ENCODE data around the gene EGFR.

The EGFR gene

DNA sequence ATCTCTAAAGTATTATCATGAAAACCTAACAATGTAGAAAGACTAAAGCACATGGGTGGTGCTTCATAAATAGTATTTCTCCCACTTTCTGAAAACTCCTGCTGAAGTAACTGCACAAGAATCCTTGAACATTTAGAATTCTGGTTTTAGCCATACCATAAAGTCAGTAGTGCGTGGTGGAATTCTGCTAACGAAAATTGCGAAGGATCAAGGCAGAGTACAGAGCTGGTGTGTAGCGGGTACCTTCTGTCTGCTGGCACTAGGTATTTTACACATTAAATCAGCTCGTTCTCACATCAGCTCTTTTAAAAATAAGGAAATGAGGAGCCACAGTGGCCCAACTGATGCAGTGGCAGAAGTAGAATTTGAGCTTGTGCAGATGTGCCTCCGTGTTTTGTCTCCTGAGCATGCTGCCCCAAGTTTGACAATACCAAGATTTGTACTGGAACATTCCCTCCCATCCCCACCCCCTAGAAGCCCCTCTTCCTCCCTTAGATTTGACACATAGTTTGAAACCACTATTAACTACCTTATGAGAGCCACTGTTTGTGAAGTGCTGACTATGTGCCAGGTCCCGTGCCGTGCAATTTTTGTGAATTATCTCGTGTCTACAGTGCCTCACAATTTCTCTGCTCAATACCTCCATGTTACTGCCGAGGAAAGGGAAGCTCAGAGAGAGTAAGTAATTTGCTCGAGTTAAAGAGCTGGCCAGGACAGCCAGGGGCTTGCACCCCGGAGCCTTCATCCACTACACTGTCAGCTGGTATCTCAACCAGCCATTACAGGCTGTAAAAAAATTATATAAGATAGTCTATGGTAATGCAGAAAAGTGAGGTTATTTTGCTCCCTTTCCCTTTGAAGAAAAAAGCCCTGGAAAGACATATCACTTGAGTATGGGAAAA lies 66.9 kb downstream of the EGFR start:
- no peak for DNase-seq

DNA sequence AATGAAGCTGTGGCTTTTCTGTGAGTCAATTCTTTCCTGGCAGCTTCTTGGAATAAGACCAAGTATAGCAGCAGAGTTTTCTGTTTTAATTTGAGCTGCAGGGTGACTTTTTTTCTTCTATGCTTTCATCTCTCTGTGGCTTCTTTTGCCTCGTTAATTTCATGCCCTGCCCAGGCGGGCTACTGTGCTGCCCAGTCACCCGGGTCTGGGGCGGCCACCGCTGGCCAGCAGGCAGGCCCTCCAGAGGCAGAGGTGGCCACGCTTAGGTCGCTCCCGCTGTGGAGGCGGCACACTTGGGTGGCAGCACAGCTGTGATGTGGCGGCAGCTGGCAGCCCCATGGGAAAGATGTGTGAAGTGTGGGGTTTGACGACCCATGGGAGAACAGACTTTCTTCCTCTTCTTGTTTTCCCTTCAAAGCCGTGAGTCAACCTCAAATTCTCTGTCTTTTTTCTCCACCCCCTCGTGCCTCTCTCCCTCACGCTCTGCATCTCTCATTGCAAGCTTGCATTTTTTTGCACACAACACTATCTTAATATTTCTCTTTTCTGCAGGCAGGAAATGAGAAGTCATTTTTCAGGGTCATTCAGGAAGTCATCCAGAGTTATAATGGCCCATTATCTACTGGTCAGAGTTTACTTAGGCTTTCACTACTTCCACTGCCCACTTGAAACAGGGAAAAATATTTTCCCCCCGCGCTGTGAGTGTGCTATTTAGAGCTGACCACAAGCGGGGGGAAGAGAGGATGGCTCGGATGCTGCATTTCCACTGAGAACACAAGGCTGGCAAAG lies 67.8 kb downstream of the EGFR start:
- peak; percentile 14 for DNase-seq

GRCh38 chr7:55087521-55087961 lies 68.7 kb downstream of the EGFR start:
- DNase-seq = no peak

- no peak for DNase-seq
These were observed 69.3 kb downstream of the EGFR start for GRCh38 chr7:55088107-55088506.

- no peak for DNase-seq
These were observed 69.8 kb downstream of the EGFR start for GRCh38 chr7:55088620-55089019.

GRCh38 chr7:55092186-55092974 lies 73.6 kb downstream of the EGFR start:
- DNase-seq = no peak

GRCh38 chr7:55092975-55093373 lies 74.2 kb downstream of the EGFR start:
- no peak for DNase-seq

- no peak for DNase-seq
These were observed 74.9 kb downstream of the EGFR start for GRCh38 chr7:55093674-55094073.

DNA sequence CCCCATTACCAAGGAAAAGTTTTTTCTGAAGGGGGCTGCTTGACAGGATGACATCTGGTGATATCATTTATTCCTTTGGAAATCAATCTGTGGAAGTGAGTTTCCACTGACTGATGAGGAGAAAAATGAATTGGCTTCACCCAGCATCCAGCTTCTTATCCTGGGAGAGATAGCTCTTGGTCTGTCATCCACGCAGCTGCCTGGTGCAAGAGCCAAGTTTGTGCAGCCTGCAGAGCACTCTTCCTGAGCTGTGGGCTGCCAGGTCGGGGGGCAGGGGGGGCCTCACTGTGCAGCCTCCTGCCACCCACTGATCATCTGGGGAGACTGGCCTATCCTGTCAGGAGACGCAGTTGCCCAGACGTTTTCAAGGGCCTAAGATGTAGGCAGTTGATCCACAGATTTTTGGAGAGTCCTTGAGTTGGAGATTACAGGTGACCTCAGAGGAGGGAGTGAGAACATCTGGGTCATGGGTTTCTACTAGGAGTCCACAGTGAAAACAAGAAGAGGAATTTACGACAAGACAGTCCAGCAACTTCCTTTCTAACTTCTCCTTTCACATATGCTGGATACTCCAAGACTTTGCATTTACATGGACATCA lies 75.4 kb downstream of the EGFR start:
- no peak for DNase-seq

- DNase-seq = no peak
These were observed 76.9 kb downstream of the EGFR start for GRCh38 chr7:55095672-55096071.

DNA sequence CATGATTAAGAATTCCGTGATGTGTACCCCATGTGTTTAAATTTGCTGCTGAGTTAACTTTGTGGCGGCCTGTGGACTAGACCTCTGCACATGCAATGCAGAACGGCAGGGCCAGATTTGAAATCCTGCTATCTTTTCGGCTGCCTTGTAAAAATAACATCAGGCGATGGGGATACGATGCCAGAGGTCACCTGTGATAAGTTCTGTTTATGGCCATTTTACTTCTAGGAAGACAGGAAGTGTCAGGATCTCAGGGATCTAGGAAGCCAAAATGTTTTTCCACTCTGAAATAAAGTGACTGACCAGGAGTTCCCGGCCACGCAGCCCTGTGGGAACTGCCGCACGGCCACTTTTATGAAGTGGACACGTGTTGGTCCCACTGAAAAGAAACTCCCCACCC lies 77.5 kb downstream of the EGFR start:
- no peak for DNase-seq

DNA sequence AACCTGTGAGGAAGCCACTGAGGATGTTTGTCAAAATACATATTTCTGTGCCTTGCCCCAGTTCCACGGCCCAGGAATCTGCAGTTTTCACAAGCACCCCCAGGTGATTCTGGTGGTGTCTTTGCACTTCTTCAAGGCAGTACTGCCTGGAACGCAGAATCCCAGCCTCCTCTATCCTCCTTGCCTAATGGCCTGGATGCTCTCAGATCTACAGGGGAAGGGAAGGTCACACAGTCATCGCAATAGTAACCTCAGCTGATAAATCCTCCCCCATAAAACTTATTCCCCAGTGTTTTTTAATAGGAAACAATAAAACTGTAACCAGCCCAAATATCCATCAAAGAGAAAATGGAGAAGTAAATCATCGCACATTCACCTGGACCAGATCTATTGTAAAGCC lies 78.3 kb downstream of the EGFR start:
- no peak for DNase-seq

GRCh38 chr7:55099066-55099820 lies 80.4 kb downstream of the EGFR start:
- DNase-seq = no peak

DNA sequence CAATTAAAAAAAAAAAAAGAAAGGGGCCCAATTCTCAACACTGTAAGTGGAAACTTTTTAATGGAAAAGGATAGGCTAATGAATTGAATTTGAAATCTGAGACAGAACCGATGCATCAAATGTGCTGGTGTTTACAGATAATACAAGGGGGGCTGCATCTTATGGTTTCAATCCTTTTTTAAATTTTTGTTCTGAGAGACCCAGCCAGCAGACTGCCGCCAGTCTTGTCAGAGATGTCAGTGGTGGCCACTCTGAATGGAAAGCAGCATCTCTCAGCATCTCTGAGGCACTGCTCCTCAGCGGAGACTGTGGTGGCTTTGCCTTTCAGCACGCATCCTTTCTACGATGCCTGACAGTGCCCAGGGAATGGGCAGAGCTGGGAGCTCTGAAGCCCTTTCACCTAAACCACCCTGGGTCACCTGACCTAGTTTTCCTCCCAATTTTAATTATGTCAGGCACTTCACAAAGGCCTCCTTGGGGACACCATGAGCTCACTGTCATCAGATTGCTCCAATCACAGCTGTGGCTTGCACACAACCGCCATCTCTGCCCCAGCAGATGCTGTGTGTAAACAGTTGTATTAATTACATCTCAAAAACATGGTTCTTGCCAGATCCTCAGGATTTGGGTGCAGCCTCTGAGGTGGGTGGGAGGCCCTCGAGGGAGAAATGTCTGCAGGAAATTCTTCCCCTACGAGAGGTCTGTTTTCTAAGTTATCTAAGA lies 81.2 kb downstream of the EGFR start:
- peak; percentile 82 for DNase-seq

GRCh38 chr7:55100544-55101327 lies 81.9 kb downstream of the EGFR start:
- peak; percentile 28 for DNase-seq

DNA sequence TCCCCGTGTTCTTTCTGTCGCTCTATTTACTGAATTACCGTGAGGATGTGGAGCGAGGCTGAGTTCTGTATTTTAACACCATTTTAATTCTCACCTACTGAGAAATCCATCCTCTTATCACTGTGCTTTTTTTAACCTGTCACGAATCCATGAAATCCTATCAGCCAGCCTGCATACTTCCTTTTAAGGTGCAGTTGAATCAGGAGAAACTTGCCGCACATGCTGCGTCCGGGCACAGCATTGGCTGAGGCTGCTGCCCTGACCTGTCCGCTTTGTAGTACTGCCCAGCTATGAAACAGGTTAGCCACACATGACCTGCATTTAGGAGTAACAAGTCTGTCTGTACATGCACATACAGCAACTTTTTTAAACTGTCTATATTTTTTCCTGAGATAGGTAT lies 82.5 kb downstream of the EGFR start:
- DNase-seq = no peak

DNA sequence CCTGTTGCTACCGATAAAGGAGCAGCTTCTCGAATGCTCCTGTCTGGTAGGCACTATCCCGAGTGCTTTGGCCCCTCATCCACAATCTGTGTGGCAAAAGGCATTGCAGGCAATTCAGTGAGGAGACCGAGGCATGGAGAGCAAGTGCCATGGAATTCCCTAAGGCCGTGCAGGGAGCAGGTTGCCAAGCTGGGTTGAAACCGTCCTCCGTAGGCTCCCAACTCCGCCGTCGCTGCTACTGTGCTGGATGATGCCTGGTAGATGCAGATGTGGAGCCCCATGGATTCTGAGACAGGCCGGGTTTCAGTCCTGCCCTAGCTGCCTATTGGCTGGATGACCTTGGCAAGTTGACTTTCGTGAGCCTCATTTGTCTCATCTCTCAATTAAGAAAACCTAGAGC lies 85.3 kb downstream of the EGFR start:
- no peak for DNase-seq

DNA sequence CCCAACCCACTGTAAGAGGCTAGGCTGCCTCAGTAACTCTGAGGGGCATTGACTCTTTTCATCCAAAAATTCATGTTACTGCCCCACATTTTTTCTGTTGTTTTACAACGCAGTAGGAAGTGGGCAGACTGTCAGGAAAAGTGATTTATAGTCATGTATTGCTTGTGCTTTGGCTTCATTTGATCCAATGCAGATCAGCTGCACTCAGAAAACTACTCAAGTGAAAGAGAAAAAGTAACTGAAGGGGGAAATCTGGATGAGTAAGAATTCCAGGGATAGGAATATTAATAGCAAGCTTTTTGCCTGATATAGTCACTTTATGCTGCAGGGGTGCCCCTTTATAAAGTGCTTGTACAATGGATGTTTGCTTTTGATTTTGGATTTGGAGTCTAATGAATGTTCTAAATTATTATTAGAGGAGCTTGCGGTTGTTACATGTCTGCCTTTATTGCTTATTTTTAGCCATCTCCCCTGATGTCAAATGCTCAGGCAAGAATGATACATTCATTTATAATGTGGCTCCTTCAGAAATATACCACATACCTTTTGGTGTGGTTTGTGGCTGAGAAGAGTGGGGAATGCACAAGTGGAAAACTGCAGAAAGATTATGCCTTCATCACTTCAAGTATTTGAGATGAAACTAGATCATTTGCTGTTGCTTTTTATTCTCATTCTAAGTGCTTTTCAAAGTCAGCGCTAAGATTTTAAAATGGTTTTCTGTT lies 86.1 kb downstream of the EGFR start:
- DNase-seq = no peak

DNA sequence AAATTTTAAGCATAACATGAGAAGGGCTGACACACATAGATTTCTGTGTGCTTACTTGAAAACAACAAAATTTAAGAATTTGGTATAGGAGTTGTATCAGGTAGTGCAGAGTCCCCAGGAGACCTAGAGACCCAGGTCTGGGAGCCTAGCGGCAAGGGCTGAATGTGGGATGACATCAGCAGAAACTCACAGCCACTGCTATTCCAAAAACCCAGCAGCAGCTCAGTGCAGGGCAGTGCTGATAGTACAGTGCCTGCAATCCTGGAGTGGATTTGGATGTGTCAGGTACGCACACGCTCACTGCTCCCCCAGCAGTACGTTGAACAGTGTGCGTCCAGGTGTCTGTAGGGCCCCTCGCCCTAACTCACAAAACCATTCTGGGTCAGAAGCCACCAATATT lies 87.1 kb downstream of the EGFR start:
- DNase-seq = no peak

DNA sequence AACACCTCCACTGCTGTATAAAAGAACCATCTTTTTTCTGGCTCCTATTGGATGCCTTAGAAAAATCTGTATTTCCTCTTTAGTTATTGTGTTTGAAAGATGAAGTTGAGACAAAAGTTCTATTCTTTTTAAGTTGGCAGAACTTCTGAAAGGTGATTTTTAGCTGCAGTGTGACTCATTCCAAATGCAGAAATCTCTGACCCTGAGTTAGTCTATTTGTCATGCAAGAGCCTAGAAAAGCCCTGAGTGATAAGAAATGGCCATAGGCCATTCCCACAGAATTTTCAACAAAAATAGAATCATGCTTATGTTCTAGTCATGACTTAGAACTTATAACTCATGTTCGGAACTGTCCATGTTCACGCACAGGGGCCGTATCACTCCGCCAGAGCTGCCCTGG lies 89.1 kb downstream of the EGFR start:
- no peak for DNase-seq

Measured in NCI-H1436 (cell line).